HUES64 (cell line): ENCODE results near the gene SMIM43.

Experiments used
- H3K27ac ChIP-seq: 2 replicates; pipeline ENCODE4 v1.7.0; 2013; ENCODE audit warnings: low read depth, low read length, inconsistent platforms
- H3K27me3 ChIP-seq: 2 replicates; pipeline ENCODE4 v1.6.1; 2013; ENCODE audit warnings: mild to moderate bottlenecking, low read length; ENCODE audit not compliant: insufficient read depth
- H3K36me3 ChIP-seq: 2 replicates; pipeline ENCODE4 v1.6.1; 2013; ENCODE audit warnings: mild to moderate bottlenecking, low read length; ENCODE audit not compliant: insufficient read depth
- H3K4me1 ChIP-seq: 2 replicates; pipeline ENCODE4 v1.6.1; 2013; ENCODE audit warnings: mild to moderate bottlenecking, low read length, moderate library complexity; ENCODE audit not compliant: insufficient read depth
- H3K4me3 ChIP-seq: 2 replicates; pipeline ENCODE4 v1.5.1; 2013; ENCODE audit warnings: mild to moderate bottlenecking, low read length, moderate library complexity
- H3K9ac ChIP-seq: 2 replicates; pipeline ENCODE4 v1.6.1; 2013; ENCODE audit warnings: mild to moderate bottlenecking, low read depth, low read length
- H3K9me3 ChIP-seq: 2 replicates; pipeline ENCODE4 v1.6.1; 2013; ENCODE audit warnings: low read depth, low read length; ENCODE audit not compliant: insufficient read depth
- WGBS: fragments of 150-250, 120-280 bp; methylation state at CpG from one replicate; pipeline ENCODE4 v1.1.7; 2013; ENCODE audit warnings: missing lambda C conversion rate; 5-methylcytosine and 5-hydroxymethylcytosine counted together

Gene SMIM43

DNA sequence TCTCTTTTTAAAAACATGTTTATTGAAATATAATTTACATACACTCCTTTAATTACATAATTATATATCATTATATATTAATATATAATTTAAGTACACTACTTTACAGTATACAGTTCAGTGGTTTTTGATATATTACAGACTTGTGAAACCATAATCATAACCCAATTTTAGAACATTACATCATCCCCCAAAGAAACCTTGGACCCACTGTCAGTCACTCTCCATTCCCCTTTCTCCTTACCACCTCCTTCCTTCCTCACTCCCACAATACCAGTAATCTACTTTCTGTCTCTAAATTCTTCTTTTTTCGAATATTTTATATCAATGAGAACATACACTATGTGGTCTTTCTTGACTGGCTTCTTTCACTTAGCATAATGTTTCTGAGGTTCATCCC is 18.2 kb upstream of the SMIM43 start:
- Histone ChIP-seq H3K36me3 (no peaks in the 10 kb centered on the region), H3K9ac (no peak overlapping the region), H3K27ac (no peak overlapping the region), H3K4me1 (peaks cover 7% of the 10 kb centered on the region; the same call in 1 of the 2 replicates), H3K9me3 (no peaks in the 10 kb centered on the region), H3K4me3 (no peak overlapping the region), H3K27me3 (no peaks in the 10 kb centered on the region)
- 87% methylated on average over 1 of the region's 1 CpG for WGBS

DNA sequence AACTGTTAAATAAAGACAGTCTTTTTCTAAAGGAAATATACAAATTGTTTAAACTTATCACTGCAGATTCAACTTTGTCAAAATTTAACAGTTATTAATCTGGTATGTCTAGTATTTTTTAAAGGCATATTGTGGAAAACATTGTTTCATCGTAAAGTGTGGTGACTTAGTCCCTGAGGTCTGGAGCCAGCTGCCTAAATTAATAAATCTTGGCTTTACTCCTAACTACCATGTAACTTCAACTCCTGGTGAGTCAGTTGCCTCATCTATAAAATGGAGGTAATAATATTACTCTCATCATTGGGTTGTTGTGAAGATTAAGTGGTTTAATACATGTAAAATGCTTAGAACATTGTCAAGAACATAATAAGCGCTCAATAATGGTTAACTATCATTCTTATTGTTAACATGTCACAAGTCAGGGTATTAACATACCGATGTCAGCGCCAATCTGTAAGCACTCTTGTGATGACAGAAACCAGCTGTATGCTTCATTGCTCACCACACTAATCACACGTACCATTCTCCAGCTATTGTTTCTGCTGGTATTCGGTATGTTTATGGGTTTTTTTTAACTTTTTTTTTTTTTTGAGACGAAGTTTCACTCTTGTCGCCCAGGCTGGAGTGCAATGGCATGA is 14.1 kb upstream of the SMIM43 start:
- H3K36me3 ChIP-seq, result no peaks in the 10 kb centered on the region
- no peak overlapping the region for H3K27ac ChIP-seq
- 96% methylated on average over 8 of the region's 8 CpGs for whole genome bisulfite sequencing
- H3K27me3 ChIP-seq, result no peaks in the 10 kb centered on the region
- no peaks in the 10 kb centered on the region for H3K9me3 ChIP-seq
- no peak overlapping the region for H3K4me3 ChIP-seq
- H3K4me1 ChIP-seq, result peaks cover 6% of the 10 kb centered on the region; the same call in 1 of the 2 replicates
- no peak overlapping the region for H3K9ac ChIP-seq

DNA sequence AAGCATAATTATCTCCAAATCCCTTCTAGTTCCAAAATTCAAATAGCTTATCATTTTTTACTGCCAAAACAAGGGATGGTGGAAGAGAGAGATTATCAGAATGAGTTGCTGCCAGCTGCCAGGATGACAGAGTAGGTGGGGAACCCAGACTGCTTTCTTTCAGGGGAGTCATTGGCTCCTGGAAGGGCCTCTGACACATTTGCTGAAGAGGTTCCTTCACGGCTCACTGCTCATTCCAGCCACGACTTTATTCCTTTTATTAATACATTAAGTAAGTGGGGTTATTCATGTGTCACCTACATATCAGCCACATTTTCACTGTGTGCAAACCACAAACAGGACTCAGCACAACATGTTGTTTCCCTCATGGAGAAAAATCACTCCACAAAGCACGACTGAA is 12.7 kb upstream of the SMIM43 start:
- H3K27ac ChIP-seq, result no peak overlapping the region
- H3K4me3 ChIP-seq, result no peak overlapping the region
- no peaks in the 10 kb centered on the region for H3K27me3 ChIP-seq
- no peaks in the 10 kb centered on the region for H3K9me3 ChIP-seq
- 79% methylated on average over 2 of the region's 3 CpGs for WGBS
- no peaks in the 10 kb centered on the region for H3K36me3 ChIP-seq
- H3K4me1 ChIP-seq, result peaks cover 6% of the 10 kb centered on the region; the same call in 1 of the 2 replicates
- no peak overlapping the region for H3K9ac ChIP-seq

DNA sequence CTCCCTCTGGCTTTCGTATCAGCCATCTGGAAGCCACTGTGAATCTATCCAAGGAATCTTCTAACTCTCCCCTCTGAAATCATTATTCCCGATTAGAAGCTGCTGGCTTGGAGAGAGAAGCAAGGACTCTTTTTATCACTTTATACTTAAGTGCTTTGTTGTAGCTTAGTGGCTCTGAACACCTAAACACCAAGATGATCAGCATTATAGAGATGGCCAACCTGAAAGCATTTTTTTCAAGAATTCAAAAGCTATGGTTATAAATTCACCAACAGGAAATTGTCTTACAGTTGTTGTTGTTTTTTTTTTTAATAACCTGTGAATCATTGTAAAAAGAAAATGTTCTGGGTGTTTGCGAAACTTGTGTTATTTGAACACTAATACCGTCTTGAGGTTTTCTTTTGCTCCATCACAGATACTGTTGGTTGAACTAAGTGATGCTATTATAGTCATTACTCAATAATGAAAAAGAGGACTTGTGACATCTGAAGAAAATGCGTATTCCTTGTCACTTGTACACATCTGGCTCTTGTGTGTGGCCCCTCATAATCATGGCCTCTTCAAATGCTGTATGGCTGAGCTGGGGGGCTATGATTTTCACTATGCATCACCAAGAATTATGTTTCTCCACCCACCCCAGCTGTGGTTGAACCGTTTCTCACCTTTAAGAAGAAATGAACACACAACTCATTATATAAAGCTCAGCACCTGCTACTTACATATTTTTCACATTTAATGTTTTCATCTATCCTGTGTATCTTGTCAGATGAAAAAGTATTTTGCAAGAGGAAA is 11.8 kb upstream of the SMIM43 start:
- Histone ChIP-seq H3K36me3 (no peaks in the 10 kb centered on the region), H3K27me3 (no peaks in the 10 kb centered on the region), H3K9me3 (no peaks in the 10 kb centered on the region), H3K27ac (no peak overlapping the region), H3K4me1 (peaks cover 6% of the 10 kb centered on the region; the same call in 1 of the 2 replicates), H3K9ac (no peak overlapping the region), H3K4me3 (no peak overlapping the region)
- 92% methylated on average over 6 of the region's 6 CpGs for WGBS

DNA sequence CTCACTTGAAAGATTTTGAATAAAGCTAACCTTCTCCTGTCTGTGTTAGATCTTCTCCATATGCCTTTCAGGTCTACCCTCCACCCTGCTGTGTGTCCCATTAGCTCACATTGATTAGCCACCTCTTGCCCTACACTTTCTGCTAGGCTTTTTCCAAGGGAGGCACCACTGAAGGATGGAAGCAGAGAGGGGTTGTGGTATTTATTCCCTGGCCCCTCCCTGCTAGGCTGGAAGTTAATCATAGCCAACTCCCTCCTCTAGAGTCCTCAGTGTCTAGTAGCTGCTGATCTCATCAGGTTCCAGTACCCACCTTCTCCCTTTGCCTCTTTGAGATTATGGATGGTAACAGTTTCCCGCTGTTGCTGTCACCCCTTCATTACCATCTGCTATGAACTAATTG is 8.9 kb upstream of the SMIM43 start:
- 0 out of 2 replicates have a peak, but pooled peaks cover 4% of the 10 kb centered on the region for H3K27me3 ChIP-seq
- H3K4me3 ChIP-seq, result no peak overlapping the region
- WGBS, result 80% methylated on average over 1 of the region's 1 CpG

DNA sequence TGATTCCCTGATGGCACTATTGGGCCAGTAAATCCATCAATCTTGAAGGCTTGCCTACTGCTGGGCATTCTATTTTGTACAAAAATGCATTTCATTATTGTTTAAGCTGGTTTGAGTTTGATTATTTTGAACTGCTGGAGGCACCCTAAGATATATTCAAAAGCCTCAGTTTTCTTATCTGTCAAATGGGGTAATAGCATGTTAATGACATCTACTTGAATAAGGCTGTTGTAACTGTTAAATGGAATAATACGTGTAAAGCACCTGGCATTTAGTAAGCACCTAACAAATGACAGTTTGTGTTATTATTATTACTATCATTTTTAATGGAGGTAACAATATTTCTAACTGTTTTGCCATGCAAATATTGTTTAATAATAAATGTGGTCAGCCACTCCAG is 6.9 kb upstream of the SMIM43 start:
- Histone ChIP-seq H3K27me3 (peaks cover 19% of the 10 kb centered on the region), H3K36me3 (no peaks in the 10 kb centered on the region), H3K4me1 (peaks cover 6% of the 10 kb centered on the region; the same call in 1 of the 2 replicates), H3K9me3 (no peaks in the 10 kb centered on the region), H3K9ac (no peak overlapping the region), H3K4me3 (no peak overlapping the region), H3K27ac (no peak overlapping the region)
- 100% methylated on average over 1 of the region's 1 CpG for WGBS

More for the DNA sequence above, 8.9 kb upstream of the SMIM43 start:
- Histone ChIP-seq H3K36me3 (no peaks in the 10 kb centered on the region), H3K9me3 (no peaks in the 10 kb centered on the region), H3K27ac (no peak overlapping the region), H3K4me1 (peaks cover 6% of the 10 kb centered on the region; the same call in 1 of the 2 replicates), H3K9ac (no peak overlapping the region)

DNA sequence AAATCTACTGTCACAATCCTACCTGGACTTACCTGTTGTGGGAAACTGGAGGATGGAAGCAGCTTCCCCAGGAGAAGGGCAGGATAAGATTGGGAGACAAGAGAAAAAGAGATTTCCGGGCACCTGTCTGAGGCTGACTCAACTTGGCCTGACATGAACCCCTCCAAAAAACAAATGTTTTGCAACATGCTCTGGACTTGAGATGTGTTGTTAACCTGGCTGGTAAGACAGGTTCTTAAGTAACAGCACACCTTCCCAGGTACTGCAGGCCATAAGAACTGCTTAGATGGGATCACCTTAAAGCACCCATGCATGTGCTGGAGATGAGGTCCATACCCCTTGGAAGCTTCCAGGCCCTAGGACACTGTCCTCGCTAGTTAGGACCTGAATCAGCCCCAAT is 4.4 kb upstream of the SMIM43 start:
- WGBS, result 95% methylated on average over 2 of the region's 2 CpGs
- peaks cover 44% of the 10 kb centered on the region for H3K27me3 ChIP-seq

DNA sequence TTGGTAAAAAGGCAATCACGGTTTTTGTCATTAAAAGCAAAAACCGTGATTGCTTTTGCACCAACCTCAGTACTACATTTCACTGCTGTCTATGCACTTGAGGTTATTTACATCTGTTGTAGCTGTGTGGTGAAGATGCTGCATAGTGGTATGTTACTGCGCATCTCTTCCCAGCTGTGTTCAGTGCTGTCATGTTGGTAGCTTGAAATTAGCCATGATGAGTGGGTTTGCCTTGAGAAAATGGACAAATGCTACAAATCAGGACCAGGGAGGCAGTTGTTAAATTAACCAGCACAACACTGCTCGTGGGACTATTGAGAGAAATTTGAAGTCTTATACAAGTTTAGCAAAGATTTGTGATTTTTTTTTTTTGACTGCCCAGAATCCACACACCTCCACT is 2.2 kb upstream of the SMIM43 start:
- 88% methylated on average over 2 of the region's 4 CpGs for WGBS

More for the DNA sequence above, 4.4 kb upstream of the SMIM43 start:
- no peaks in the 10 kb centered on the region for H3K36me3 ChIP-seq
- no peak overlapping the region for H3K4me3 ChIP-seq
- no peaks in the 10 kb centered on the region for H3K9me3 ChIP-seq
- H3K4me1 ChIP-seq, result peaks cover 15% of the 10 kb centered on the region
- no peak overlapping the region for H3K27ac ChIP-seq
- H3K9ac ChIP-seq, result no peak overlapping the region

DNA sequence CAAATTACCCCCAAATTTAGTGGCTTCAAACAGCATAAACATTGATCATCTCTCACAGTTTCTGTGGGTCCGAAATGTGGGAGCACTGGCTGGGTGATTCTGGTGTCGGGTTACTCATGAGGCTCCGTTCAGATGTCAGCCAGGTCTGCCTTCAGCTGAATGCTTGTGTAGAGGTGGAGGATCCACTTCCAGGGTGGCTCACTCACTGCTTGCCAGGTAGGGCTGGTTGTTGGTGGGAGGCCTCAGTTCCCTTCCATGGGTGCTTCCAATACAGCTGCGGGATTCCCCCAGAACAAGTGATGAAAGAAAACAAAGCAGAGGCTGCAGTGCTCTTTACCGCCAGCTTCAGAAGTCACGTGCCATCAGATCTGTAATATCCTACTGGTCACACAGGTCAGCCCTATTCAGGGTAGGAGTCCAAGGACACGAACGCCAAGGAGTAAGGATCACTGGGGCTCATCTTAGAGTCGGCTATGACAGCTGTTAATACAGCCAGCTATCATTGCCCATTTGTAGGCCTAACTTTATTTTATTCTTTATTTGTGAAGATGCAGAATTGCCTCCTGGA is 1.1 kb upstream of the SMIM43 start:
- Histone ChIP-seq H3K36me3 (no peaks in the 10 kb centered on the region), H3K4me1 (peaks cover 13% of the 10 kb centered on the region), H3K9me3 (no peaks in the 10 kb centered on the region), H3K9ac (no peak overlapping the region), H3K27ac (no peak overlapping the region), H3K27me3 (peaks cover 75% of the 10 kb centered on the region), H3K4me3 (peak overlapping the region; percentile 68)
- 60% methylated on average over 9 of the region's 9 CpGs for WGBS

More for the DNA sequence above, 2.2 kb upstream of the SMIM43 start:
- no peak overlapping the region for H3K27ac ChIP-seq
- H3K9me3 ChIP-seq, result no peaks in the 10 kb centered on the region
- peaks cover 13% of the 10 kb centered on the region for H3K4me1 ChIP-seq
- H3K27me3 ChIP-seq, result peaks cover 66% of the 10 kb centered on the region
- no peak overlapping the region for H3K4me3 ChIP-seq
- no peaks in the 10 kb centered on the region for H3K36me3 ChIP-seq
- no peak overlapping the region for H3K9ac ChIP-seq

DNA sequence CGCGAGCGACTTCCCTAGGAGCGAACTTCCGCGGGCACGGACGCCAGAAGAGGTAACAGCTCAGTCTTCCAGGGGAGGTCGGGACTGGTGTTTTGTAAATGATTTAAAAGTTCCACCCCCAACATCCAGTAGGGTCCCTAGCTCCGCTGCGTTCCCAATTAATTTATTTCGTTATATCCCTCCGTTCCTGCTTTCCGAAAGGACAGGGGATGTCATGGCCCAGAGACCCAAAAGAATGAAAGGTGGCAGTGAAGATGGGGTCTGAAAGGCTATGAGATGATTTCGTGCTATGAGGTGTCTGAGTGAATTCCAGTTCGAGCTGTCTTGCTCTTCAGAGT is 373 bp upstream of the SMIM43 start:
- peaks cover 75% of the 10 kb centered on the region for H3K27me3 ChIP-seq
- 5% methylated on average over 15 of the region's 16 CpGs for WGBS
- H3K4me1 ChIP-seq, result peaks cover 13% of the 10 kb centered on the region
- H3K27ac ChIP-seq, result no peak overlapping the region
- H3K9ac ChIP-seq, result 0 out of 2 replicates have a peak overlapping the region, but pooled peaks have one; percentile 53
- no peaks in the 10 kb centered on the region for H3K36me3 ChIP-seq
- H3K9me3 ChIP-seq, result no peaks in the 10 kb centered on the region
- H3K4me3 ChIP-seq, result peak overlapping the region; percentile 68

DNA sequence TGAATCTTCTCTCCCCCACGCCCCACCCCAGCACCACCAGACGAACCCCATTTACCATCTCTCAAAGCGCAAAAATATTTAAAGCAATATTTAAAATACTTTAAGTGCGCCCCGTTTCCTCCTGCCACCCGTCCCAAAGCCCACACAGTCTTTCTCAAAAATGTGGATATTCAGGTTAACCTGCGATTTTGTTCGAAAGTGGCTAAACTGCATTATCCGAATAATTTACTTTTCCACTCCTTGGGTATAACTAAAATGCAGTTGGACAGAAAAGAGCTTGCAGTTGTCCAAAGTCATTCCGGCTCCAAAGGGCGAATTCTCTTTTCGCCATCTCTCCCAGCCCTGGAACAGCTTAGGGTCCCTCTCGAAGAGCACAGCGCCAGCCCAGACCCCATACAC is 662 bp downstream of the SMIM43 start:
- Histone ChIP-seq H3K27me3 (peaks cover 74% of the 10 kb centered on the region), H3K9ac (peak overlapping the region; percentile 53), H3K9me3 (no peaks in the 10 kb centered on the region), H3K36me3 (no peaks in the 10 kb centered on the region), H3K4me1 (peaks cover 13% of the 10 kb centered on the region), H3K27ac (no peak overlapping the region), H3K4me3 (peak overlapping the region; percentile 68)
- 14% methylated on average over 14 of the region's 14 CpGs for WGBS
